GM21423 (cell line): ENCODE results near the gene PARVB.

Experiments
- ATAC-seq: cut with Tn5 transposase; IDR thresholded peaks from one replicate; pipeline ENCODE4 v1.9.1; 2021; ENCODE audit warnings: mild to moderate bottlenecking, moderate library complexity; ENCODE audit not compliant: unreplicated experiment

PARVB gene

DNA sequence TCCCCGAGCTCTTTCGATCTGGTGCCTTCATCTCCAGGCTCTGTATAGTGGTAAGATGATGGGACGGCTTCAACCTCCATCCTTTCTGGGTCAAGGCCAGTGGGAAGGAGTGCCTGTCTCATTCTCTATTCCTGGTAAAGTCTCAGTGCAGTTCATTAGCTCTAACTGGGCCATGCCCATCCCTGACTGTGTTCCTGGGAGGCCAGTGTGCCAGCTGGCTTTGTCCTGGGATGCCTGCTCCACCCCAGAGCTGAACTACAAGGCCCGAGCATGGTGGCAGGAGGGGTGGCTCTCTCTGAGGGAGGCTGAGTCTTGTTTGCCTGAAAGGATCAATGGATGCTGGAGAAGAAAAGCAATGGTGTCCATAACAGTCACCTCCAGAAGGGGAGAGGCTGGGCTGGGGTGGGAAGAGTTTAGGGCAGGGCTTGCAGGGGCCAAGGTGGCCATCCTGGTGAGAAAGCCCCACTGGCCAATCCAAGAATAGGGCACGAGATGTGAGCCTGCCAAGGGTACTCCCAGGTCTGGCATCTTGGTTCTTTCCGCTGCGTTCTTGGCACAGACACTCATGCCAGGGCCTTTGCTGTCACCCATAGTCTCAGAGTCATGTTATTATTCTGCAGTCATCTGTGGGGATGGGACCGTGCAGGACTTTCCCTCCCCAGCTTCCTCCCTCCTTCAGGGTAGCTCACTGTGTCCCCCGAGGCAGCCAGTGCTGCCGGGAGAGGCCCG is 60.1 kb downstream of the PARVB start:
- no peak for ATAC-seq

- ATAC-seq, result no peak
Observed at GRCh38 chr22:44085743-44086270, 61.7 kb downstream of the PARVB start.

GRCh38 chr22:44086271-44087088 is 62.4 kb downstream of the PARVB start:
- no peak for ATAC-seq

DNA sequence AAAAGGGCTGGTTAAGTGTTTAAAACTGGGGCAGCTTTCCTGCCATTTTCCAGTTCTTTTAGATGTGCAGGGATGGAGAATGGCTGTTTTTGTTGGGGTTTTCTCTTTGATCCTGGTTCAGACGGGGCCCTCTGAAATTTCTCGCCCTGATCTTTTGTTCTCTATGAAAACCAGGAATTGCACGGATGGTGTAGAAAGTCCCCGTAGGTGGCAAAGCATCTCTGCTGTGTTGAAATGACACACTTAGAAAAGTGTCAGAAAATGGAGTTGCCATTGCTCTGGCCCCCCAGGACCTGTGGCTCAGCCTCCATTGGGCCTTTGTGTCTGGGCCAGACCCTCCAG is 63.0 kb downstream of the PARVB start:
- no peak for ATAC-seq

GRCh38 chr22:44088976-44089570 is 65.0 kb downstream of the PARVB start:
- no peak for ATAC-seq

DNA sequence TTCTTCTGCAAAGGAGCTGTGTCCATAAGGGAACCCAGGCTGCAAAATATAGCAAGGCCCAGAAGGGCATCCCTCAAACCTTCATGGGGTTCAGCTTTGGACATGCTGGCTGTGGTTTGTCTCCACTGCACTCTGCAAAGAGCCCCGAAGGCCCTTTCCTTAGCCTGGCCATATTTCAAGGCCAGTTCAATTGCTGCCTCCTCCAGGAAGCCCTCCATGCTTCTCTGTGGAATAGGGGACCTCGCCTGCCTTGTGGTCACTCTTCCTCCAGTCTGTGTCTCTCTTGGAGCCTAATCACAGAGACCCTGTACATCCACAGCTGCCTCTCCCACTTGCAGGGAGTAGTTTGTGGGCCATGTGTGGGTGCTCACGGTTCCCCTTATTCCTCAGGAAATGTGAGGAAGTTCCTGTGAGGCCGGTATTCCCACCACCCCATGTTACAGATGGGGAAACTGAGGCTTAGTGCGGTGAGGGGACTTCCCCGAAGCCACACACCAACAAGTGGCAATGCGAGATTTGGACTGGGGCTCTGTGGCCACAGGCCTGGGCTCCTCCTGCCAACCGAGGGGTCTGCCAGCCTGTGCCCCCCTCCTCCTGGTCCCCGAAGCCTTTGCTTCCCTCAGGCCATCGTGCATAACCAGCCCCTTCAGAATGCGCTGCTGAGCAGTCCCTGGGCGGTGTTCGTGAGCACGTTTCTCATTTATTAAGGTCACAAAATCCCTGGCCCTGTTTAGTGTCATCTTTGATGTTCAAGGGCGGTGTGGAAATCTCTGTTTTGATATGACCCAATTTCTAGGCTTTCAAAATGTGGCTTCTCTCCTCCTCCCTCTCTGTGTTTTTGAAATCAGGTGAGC is 65.8 kb downstream of the PARVB start:
- ATAC-seq, result no peak

- no peak for ATAC-seq
Observed at GRCh38 chr22:44090571-44090905, 66.4 kb downstream of the PARVB start.

DNA sequence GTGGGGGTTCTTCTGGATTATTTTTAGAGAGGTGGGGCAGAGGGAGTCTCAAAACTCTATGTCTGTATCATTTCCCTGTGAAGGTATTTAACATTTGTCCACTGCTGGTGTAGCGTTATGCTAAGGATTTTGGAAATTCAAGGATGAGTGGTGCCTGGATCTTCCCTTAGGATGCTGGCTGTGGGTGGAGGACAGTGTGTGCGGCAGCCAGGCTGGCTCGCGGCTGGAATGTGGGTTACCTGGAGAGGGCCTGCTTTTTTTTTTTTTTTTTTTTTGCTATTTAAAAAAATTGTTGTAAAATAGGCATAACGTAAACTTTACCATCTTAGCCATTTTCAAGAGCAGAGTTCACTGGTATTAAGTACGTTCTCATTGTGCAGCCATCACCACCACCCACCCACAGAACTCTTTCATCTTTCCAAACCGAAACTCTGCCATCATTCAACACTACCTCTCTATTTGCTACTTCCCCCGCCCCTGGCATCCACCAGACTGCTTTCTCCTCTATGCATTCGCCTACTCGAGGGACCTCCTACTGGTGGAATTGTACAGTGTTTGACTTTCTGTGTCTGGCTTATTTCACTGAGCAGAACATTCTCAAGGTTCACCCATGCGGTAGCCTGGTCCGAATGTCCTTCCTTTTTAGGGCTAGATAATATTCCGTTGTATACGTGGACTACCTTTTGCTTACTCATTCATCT is 67.1 kb downstream of the PARVB start:
- ATAC-seq, result no peak

DNA sequence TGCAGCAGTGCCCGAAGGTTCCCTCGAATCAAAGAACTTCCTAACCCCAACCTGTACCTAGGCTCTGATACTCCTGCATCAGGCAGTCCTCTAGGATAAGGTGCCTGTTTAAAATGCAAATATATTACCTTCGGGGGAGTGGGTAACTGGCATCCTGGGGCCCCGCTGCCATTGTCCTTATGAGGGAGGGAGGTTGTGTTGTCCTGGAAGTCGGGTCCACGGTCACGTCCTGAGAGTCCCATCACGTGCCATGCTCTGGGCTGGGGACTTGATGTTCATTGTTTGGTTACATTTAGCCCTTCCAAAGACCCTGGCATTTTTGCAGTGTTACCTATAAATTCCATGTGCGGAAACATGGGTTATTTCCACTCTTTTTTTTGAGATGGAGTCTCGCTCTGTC is 67.6 kb downstream of the PARVB start:
- no peak for ATAC-seq

GRCh38 chr22:44092636-44093220 is 68.6 kb downstream of the PARVB start:
- no peak for ATAC-seq

DNA sequence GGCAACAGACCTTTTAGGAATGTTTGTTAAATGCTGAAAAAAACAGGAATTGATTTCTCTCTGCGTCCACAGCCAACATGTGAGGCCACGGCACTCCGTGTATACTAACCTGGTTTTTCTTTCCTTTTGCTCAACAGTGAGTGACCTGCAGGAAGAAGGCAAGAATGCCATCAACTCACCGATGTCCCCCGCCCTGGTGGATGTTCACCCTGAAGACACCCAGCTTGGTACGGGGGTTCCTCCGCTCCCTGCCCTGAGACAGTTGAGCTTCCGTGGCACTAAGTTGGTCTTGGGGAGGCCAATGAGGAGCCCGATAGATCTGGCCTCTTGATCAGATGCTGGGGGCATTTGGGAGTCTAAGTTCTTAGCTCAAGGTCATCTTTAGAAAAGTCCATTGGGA is 69.7 kb downstream of the PARVB start:
- no peak for ATAC-seq

DNA sequence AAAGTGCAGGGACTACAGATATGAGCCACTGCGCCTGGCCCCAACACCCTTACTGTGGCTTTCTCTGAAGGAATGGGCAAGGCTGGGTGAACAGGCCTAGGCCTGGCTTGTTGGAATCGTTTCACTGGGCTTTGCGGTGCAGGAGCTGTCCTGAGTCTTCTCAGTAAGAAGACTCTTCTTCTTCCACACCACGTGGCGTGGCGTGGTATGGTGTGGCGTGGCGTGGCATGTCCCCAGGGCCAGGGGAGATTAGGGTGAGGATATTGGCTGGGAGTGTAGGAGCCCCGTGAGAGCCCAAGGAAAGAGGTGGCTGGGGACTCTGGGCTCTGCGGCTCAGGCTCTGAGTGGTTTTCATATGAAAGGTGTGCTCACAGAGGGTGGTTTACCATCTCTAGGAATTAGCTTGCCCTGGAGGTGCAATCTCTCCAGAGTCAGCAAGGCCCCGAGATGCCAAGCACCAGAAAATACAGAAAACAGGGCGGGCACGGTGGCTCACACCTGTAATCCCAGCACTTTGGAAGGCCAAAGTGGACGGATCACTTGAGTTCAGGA is 70.7 kb downstream of the PARVB start:
- ATAC-seq, result no peak

GRCh38 chr22:44096736-44097135 is 72.6 kb downstream of the PARVB start:
- no peak for ATAC-seq

- ATAC-seq, result no peak
Observed at GRCh38 chr22:44097263-44098020, 73.3 kb downstream of the PARVB start.

DNA sequence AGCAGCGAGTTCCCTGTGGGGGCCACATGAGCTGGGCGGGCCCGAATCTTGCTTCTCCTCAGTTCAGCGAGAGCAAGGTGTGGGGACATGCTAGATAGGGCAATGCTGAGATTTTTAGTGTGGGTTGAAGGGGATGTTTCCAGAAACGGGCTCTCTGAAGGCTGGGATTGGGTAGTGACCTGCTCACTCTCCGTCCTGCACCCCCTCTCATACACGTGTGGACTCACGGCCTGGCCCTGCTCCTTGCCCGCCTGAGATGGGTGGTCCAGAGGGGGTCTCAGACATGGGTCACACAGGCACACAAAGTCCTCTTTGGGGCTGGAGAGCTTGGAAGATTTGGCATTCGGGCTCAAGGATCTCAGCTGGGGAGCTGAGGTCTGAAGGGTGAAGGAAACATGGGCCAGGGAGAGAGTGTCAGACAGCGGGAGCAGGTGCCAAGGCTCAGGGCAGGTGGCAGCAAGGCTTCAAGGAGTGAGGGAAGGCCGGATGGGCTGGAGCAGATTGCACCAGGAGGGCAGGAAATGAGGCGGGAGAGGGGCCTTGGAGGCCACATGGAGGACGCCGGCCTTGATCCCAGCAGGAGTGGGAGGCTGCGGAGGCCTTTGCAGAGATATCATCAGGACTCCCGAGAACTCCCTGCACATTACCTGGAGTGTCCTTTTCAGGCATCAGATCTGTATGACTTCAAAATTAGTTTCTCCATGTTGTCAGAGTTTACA is 74.1 kb downstream of the PARVB start:
- ATAC-seq, result no peak

DNA sequence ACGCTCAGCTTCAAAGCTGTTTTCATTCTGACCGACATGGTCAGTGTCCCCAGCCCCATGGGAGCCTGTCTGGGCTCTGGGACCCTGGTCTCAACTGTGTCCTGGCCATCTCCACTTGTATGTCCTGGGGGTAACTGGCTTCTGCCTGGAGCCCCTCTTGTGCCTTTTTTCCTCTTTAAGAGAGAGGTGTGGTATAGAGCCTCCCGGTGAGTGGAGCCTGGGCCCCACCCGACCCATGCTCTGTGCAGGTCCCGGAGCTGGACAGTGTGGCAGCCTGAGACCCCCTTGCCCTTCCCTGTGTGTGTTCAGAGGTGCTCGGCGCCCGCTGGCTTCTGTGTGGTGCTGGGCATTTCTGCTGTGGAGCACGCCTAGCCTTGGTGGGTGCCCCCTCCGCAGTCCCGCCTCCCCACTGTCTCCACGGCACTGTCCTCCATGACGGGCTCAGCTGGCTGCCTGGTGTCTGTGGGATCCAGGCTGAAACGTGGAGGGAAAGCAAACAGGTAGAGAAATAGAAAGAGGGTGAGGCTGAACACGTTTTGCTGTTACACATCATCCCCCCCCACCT is 74.9 kb downstream of the PARVB start:
- no peak for ATAC-seq

DNA sequence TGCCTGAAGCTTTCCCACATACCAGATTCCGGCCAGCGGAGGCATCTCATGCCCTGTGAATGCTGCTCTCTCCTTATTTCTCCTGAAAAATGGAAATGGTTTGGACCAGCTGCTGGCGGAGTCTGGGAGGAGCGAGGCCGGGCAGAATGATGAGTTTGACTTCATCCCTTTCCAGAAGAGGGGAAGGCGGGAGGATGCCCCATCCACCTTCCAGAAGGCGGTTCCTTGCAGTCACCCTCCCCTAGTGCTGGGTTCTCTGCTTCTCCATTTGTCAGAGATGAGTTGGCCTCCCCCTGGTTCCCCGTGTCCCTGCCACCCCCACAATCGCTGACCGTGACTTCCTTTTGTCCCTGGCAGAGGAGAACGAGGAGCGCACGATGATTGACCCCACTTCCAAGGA is 75.6 kb downstream of the PARVB start:
- ATAC-seq, result no peak

DNA sequence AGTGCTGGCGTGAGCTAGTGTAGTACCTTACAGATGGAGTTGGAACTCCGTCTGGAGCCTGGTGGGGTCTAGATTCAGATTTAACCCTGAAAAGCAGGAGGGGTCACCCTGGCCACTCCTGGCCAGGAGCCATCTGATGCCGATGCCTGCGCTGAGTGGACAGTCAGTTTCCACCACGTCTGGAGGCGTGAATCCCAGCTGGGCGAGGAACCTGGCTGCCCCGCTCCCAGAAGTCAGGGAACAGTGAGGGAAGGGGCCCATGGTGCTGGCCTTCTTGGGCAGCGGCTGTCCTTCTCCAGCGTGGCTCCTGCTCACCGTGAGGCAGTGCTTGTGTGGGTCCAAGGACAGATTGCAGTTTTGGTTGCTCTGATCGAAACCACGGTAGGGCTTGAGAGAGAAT is 76.3 kb downstream of the PARVB start:
- no peak for ATAC-seq
